Mesenchymal stem cell (in vitro differentiated cells and primary cell): ENCODE results near the gene KCND2.
"Not testable (repeated sequence)": the region's sequence is repeated elsewhere in the genome, so short reads cannot be mapped to it uniquely, and the experiment has no call there.

Experiments
- DNase-seq: peaks from one replicate; pipeline ENCODE4 v3.0.0-alpha.2; 2013
- H2AFZ ChIP-seq: one replicate; pipeline ENCODE4 v1.6.1; 2013; ENCODE audit warnings: low read depth, mild to moderate bottlenecking, control low read depth, inconsistent platforms, low read length, moderate library complexity
- H2AK5ac ChIP-seq: 2 replicates; pipeline ENCODE4 v1.6.1; 2013; ENCODE audit warnings: low read length, moderate library complexity, mild to moderate bottlenecking, inconsistent platforms; ENCODE audit not compliant: severe bottlenecking
- H2BK120ac ChIP-seq: one replicate; pipeline ENCODE4 v1.6.1; 2013; ENCODE audit warnings: low read depth, mild to moderate bottlenecking, inconsistent platforms, low read length, moderate library complexity
- H2BK12ac ChIP-seq, 2 experiments: one replicate each; pipeline ENCODE4 v1.6.1; 2013; ENCODE audit warnings: inconsistent platforms in 2 of 2, low read length in 2 of 2, mild to moderate bottlenecking in 2 of 2, moderate library complexity in 2 of 2, control low read depth in 1 of 2
- H2BK15ac ChIP-seq: one replicate; pipeline ENCODE4 v1.6.1; 2013; ENCODE audit warnings: mild to moderate bottlenecking, low read depth, inconsistent platforms; ENCODE audit not compliant: poor library complexity, severe bottlenecking
- H2BK5ac ChIP-seq: 2 replicates; pipeline ENCODE4 v1.6.1; 2013; ENCODE audit warnings: low read depth, mild to moderate bottlenecking, low read length, control low read depth, inconsistent platforms; ENCODE audit not compliant: poor library complexity, severe bottlenecking
- H3K14ac ChIP-seq, 2 experiments: one replicate each; pipeline ENCODE4 v1.6.1; 2013; ENCODE audit warnings: inconsistent platforms in 2 of 2, low read length in 2 of 2, control low read depth in 1 of 2, mild to moderate bottlenecking in 1 of 2, moderate library complexity in 1 of 2
- H3K18ac ChIP-seq, 2 experiments: one replicate each; pipeline ENCODE4 v1.6.1; 2013; ENCODE audit warnings: inconsistent platforms in 2 of 2, low read length in 2 of 2, control low read depth in 1 of 2, low read depth in 1 of 2, mild to moderate bottlenecking in 1 of 2
- H3K23ac ChIP-seq, 2 experiments: one replicate each; pipeline ENCODE4 v1.6.1; 2013; ENCODE audit warnings: inconsistent platforms in 2 of 2, low read length in 2 of 2, mild to moderate bottlenecking in 2 of 2, moderate library complexity in 2 of 2, control low read depth in 1 of 2
- H3K27ac ChIP-seq: 2 replicates; pipeline ENCODE4 v1.5.1; 2013; ENCODE audit warnings: mild to moderate bottlenecking, moderate library complexity, low read length, control low read depth, inconsistent platforms; ENCODE audit not compliant: poor library complexity, severe bottlenecking
- H3K27me3 ChIP-seq, 2 experiments: 2 replicates each; pipeline versions ENCODE4 v1.6.1 to v1.7.0; 2013; ENCODE audit warnings: low read length in 2 of 2, mild to moderate bottlenecking in 2 of 2, moderate library complexity in 2 of 2, control low read depth in 1 of 2, inconsistent platforms in 1 of 2; ENCODE audit not compliant: control insufficient read depth in 1 of 2, insufficient read depth in 1 of 2
- H3K36me3 ChIP-seq, 2 experiments: 2 replicates each; pipeline versions ENCODE4 v1.6.1 to v1.7.0; 2013; ENCODE audit warnings: low read length in 2 of 2, control low read depth in 1 of 2, inconsistent platforms in 1 of 2, low read depth in 1 of 2, mild to moderate bottlenecking in 1 of 2; ENCODE audit not compliant: insufficient read depth in 2 of 2, control insufficient read depth in 1 of 2
- H3K4ac ChIP-seq, 2 experiments: one replicate each; pipeline ENCODE4 v1.6.1; 2013; ENCODE audit warnings: inconsistent platforms in 2 of 2, low read length in 2 of 2, mild to moderate bottlenecking in 2 of 2, moderate library complexity in 2 of 2, control low read depth in 1 of 2, low read depth in 1 of 2
- H3K4me1 ChIP-seq: 2 replicates; pipeline ENCODE4 v1.6.1; 2013; ENCODE audit warnings: low read depth, low read length, control low read depth; ENCODE audit not compliant: control insufficient read depth, insufficient read depth
- H3K4me2 ChIP-seq: 2 replicates; pipeline ENCODE4 v1.6.1; 2013; ENCODE audit warnings: low read length, mild to moderate bottlenecking, inconsistent platforms; ENCODE audit not compliant: poor library complexity, severe bottlenecking
- H3K4me3 ChIP-seq, 2 experiments: 2 replicates each; pipeline versions ENCODE4 v1.5.1 to v1.7.0; 2013; ENCODE audit warnings: low read length in 2 of 2, mild to moderate bottlenecking in 2 of 2, control low read depth in 1 of 2, low read depth in 1 of 2; ENCODE audit not compliant: insufficient read depth in 1 of 2
- H3K79me1 ChIP-seq: replicated peaks from 2 replicates; pipeline ENCODE4 v1.6.1; 2013; ENCODE audit warnings: mild to moderate bottlenecking, control low read depth, low read length, inconsistent platforms; ENCODE audit not compliant: poor library complexity, severe bottlenecking
- H3K9ac ChIP-seq: 2 replicates; pipeline ENCODE4 v1.7.0; 2013; ENCODE audit warnings: mild to moderate bottlenecking, low read length, moderate library complexity
- H3K9me3 ChIP-seq: 2 replicates; pipeline ENCODE4 v1.7.0; 2013; ENCODE audit warnings: mild to moderate bottlenecking, low read length; ENCODE audit not compliant: control insufficient read depth
- H4K8ac ChIP-seq: one replicate; pipeline ENCODE4 v1.6.1; 2013; ENCODE audit warnings: inconsistent platforms, mild to moderate bottlenecking, low read length, moderate library complexity
- H4K91ac ChIP-seq: one replicate; pipeline ENCODE4 v1.6.1; 2013; ENCODE audit warnings: mild to moderate bottlenecking, low read length, inconsistent platforms
- WGBS: methylation state at CpG from one replicate; pipeline ENCODE4 v1.1.7; 2013; ENCODE audit warnings: mixed read lengths; 5-methylcytosine and 5-hydroxymethylcytosine counted together

The KCND2 gene

GRCh38 chr7:120781924-120782323 lies 508.9 kb downstream of the KCND2 start:
- not testable (repeated sequence) for H2AK5ac ChIP-seq, H4K8ac ChIP-seq, H4K91ac ChIP-seq, DNase-seq, H2BK12ac ChIP-seq, H2AFZ ChIP-seq, H3K18ac ChIP-seq, H3K79me1 ChIP-seq, H3K14ac ChIP-seq, H3K4me3 ChIP-seq, H3K23ac ChIP-seq, H2BK120ac ChIP-seq, H3K36me3 ChIP-seq, H3K27me3 ChIP-seq, H3K4ac ChIP-seq, H2BK15ac ChIP-seq, H3K9ac ChIP-seq, H3K27ac ChIP-seq, H3K9me3 ChIP-seq, H3K4me2 ChIP-seq, H3K4me1 ChIP-seq, H2BK5ac ChIP-seq
- WGBS = 98% methylated on average over 10 of the region's 10 CpGs

GRCh38 chr7:120783273-120783672 lies 510.3 kb downstream of the KCND2 start:
- Histone ChIP-seq H3K18ac (no peak overlapping the region), H4K91ac (no peak overlapping the region), H3K36me3 (no peaks in the 10 kb centered on the region), H2BK5ac (no peak overlapping the region), H2BK15ac (no peak overlapping the region), H3K9me3 (no peaks in the 10 kb centered on the region), H3K4me1 (no peaks in the 10 kb centered on the region), H4K8ac (no peak overlapping the region), H3K4me2 (no peak overlapping the region), H3K9ac (no peak overlapping the region), H2AFZ (no peak overlapping the region), H2BK12ac (no peak overlapping the region), H3K4me3 (no peak overlapping the region), H3K27ac (no peak overlapping the region), H3K79me1 (no peaks in the 10 kb centered on the region), H2AK5ac (no peak overlapping the region), H3K4ac (no peak overlapping the region), H3K14ac (no peak overlapping the region), H3K27me3 (no peaks in the 10 kb centered on the region), H3K23ac (no peak overlapping the region), H2BK120ac (no peak overlapping the region)
- WGBS = 89% methylated on average over 6 of the region's 6 CpGs
- DNase-seq = no peak

- H3K27me3 ChIP-seq = no peaks in the 10 kb centered on the region
- WGBS = 84% methylated on average over 4 of the region's 5 CpGs
- H3K18ac ChIP-seq = no peak overlapping the region
Observed at GRCh38 chr7:120783721-120784120, 510.7 kb downstream of the KCND2 start.

GRCh38 chr7:120785095-120785494 lies 512.1 kb downstream of the KCND2 start:
- H3K18ac ChIP-seq = no peak overlapping the region
- H3K9ac ChIP-seq = no peak overlapping the region
- H2BK12ac ChIP-seq = no peak overlapping the region
- no peak overlapping the region for H4K8ac ChIP-seq
- H2BK5ac ChIP-seq = no peak overlapping the region
- H3K4ac ChIP-seq = no peak overlapping the region
- H3K79me1 ChIP-seq = no peaks in the 10 kb centered on the region
- H3K27me3 ChIP-seq = no peaks in the 10 kb centered on the region
- no peak overlapping the region for H2BK120ac ChIP-seq
- no peak overlapping the region for H2BK15ac ChIP-seq
- H3K36me3 ChIP-seq = no peaks in the 10 kb centered on the region
- 38% methylated on average over 1 of the region's 1 CpG for WGBS
- H3K9me3 ChIP-seq = no peaks in the 10 kb centered on the region
- H3K4me2 ChIP-seq = no peak overlapping the region
- H3K14ac ChIP-seq = no peak overlapping the region
- no peak overlapping the region for H3K27ac ChIP-seq
- H4K91ac ChIP-seq = no peak overlapping the region
- H2AK5ac ChIP-seq = no peak overlapping the region
- no peak overlapping the region for H3K4me3 ChIP-seq
- H3K23ac ChIP-seq = no peak overlapping the region
- H2AFZ ChIP-seq = no peak overlapping the region
- DNase-seq = no peak
- H3K4me1 ChIP-seq = no peaks in the 10 kb centered on the region

More at GRCh38 chr7:120783721-120784120, 510.7 kb downstream of the KCND2 start:
- DNase-seq = no peak
- no peaks in the 10 kb centered on the region for H3K9me3 ChIP-seq
- no peak overlapping the region for H3K4me2 ChIP-seq
- no peak overlapping the region for H3K14ac ChIP-seq
- H2BK120ac ChIP-seq = no peak overlapping the region
- no peaks in the 10 kb centered on the region for H3K36me3 ChIP-seq
- H3K27ac ChIP-seq = no peak overlapping the region
- H3K4ac ChIP-seq = no peak overlapping the region
- H3K23ac ChIP-seq = no peak overlapping the region
- H3K4me1 ChIP-seq = no peaks in the 10 kb centered on the region
- H4K91ac ChIP-seq = no peak overlapping the region
- no peak overlapping the region for H2BK12ac ChIP-seq
- no peak overlapping the region for H4K8ac ChIP-seq
- no peak overlapping the region for H2BK5ac ChIP-seq
- H3K9ac ChIP-seq = no peak overlapping the region
- no peak overlapping the region for H3K4me3 ChIP-seq
- H3K79me1 ChIP-seq = no peaks in the 10 kb centered on the region
- no peak overlapping the region for H2AFZ ChIP-seq
- H2BK15ac ChIP-seq = no peak overlapping the region
- H2AK5ac ChIP-seq = no peak overlapping the region
